ENCODE data around the gene ENOX1. TPM values are rescaled to one million over a fixed set of nuclear protein-coding genes. Genes with fewer than 3 reads are reported as not detected.

The ENOX1 gene
- total and polyA plus RNA-seq, 8 donors, result 0.23 to 2.0 (median 0.94) TPM

- no peaks in the 10 kb centered on the region for H3K9me3 ChIP-seq
- ATAC-seq, result no peak
- H3K27ac ChIP-seq, result peak overlapping the region in 1 of 4 donors; percentile 39
- H3K36me3 ChIP-seq, result no peaks in the 10 kb centered on the region
- intact Hi-C loops (cut with DNase I), result no loop called here
- no peak for FAIRE-seq
- no peaks in the 10 kb centered on the region for H3K27me3 ChIP-seq
- no peak for DNase-seq
- H3K4me1 ChIP-seq, result peaks cover 0 to 16% (median 4%) of the 10 kb centered on the region in 3 donors
- WGBS, 2 donors, result 74 to 83% methylated on average over 2 of the region's 2 CpGs
- TF ChIP-seq CTCF (IDR thresholded peaks at IDR 0.05), result no peak
- H3K4me3 ChIP-seq, result no peak overlapping the region
Observed at GRCh38 chr13:43271152-43271551, 515.6 kb downstream of the ENOX1 start.

DNA sequence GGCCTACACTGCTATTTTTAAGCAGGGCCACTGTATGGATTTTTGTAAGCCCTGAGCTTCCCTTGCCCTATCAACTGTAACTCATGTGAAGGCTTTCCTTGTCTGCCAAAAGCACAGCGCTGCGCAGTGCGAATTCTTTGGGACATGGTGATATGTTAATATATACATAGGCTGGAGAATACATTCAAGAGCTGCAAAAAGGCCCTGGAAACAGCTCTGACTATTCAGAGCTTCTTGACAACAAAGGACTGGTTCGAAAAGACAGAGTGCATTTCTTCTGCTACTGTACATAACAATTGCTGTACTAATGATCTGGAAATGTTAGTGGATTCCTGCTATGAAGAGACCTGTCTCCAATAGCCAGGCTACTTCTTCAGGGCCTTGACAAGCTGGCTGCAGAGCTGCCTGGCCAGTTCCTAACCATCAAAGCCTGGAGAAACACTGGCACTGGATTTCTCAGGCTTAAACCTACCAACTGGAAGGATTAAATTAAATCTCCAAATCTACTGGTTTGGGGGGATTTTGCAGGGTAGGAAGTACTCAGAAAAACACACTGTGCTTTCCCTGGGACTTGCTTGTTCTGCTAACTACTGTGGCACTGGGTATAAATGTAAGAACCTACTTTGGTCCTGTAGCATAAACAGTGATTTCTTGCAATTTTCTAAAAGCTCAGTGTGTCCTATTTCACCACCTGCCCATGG lies 516.5 kb downstream of the ENOX1 start:
- no peak for TF ChIP-seq CTCF (IDR thresholded peaks at IDR 0.05)
- Histone ChIP-seq H3K4me1 (peaks cover 0 to 16% (median 4%) of the 10 kb centered on the region in 3 donors), H3K4me3 (no peak overlapping the region), H3K27ac (peak overlapping the region in 3 of 4 donors; percentile 13 to 61 (median 39)), H3K36me3 (no peaks in the 10 kb centered on the region), H3K9me3 (no peaks in the 10 kb centered on the region), H3K27me3 (no peaks in the 10 kb centered on the region)
- intact Hi-C loops (cut with DNase I), result no loop called here
- FAIRE-seq, result no peak
- no peak for DNase-seq
- ATAC-seq, result peak in 2 of 4 donors; percentile 12 to 16
- 73 to 74% methylated on average over 4 of the region's 4 CpGs for WGBS, 2 donors

GRCh38 chr13:43269037-43269481 lies 517.7 kb downstream of the ENOX1 start:
- Histone ChIP-seq H3K27me3 (no peaks in the 10 kb centered on the region), H3K4me1 (peaks cover 0 to 16% (median 4%) of the 10 kb centered on the region in 3 donors), H3K27ac (peak overlapping the region in 3 of 4 donors; percentile 53 to 61 (median 58)), H3K4me3 (no peak overlapping the region), H3K9me3 (no peaks in the 10 kb centered on the region), H3K36me3 (no peaks in the 10 kb centered on the region)
- peak; percentile 93 for FAIRE-seq
- 26 to 27% methylated on average over 5 of the region's 5 CpGs for WGBS, 2 donors
- no peak for TF ChIP-seq CTCF (IDR thresholded peaks at IDR 0.05)
- peak; percentile 90 to 96 (median 95) for ATAC-seq
- DNase-seq, result peak in 3 of 6 donors; percentile 50 to 57 (median 52)
- intact Hi-C loops (cut with DNase I), result no loop called here

- H3K4me1 ChIP-seq, result peaks cover 0 to 16% (median 4%) of the 10 kb centered on the region in 3 donors
- no peaks in the 10 kb centered on the region for H3K36me3 ChIP-seq
- peak in 3 of 4 donors; percentile 6 to 12 (median 7) for ATAC-seq
- intact Hi-C loops (cut with DNase I), result no loop called here
- 33 to 46% methylated on average over 2 of the region's 2 CpGs for WGBS, 2 donors
- peak overlapping the region in 3 of 4 donors; percentile 53 to 61 (median 58) for H3K27ac ChIP-seq
- FAIRE-seq, result no peak
- TF ChIP-seq CTCF (IDR thresholded peaks at IDR 0.05), result no peak
- DNase-seq, result no peak
- no peak overlapping the region for H3K4me3 ChIP-seq
- H3K9me3 ChIP-seq, result no peaks in the 10 kb centered on the region
- no peaks in the 10 kb centered on the region for H3K27me3 ChIP-seq
Observed at GRCh38 chr13:43268632-43269031, 518.1 kb downstream of the ENOX1 start.

GRCh38 chr13:43267916-43268315 lies 518.9 kb downstream of the ENOX1 start:
- Histone ChIP-seq H3K27ac (peak overlapping the region in 2 of 4 donors; percentile 58 to 61), H3K4me1 (peaks cover 0 to 16% (median 4%) of the 10 kb centered on the region in 3 donors), H3K36me3 (no peaks in the 10 kb centered on the region), H3K27me3 (no peaks in the 10 kb centered on the region), H3K4me3 (no peak overlapping the region), H3K9me3 (no peaks in the 10 kb centered on the region)
- no peak for TF ChIP-seq CTCF (IDR thresholded peaks at IDR 0.05)
- WGBS, 2 donors, result 78 to 81% methylated on average over 3 of the region's 3 CpGs
- DNase-seq (no peak), FAIRE-seq (no peak), ATAC-seq (no peak)
- intact Hi-C loops (cut with DNase I), result no loop called here
